ENCODE results near the gene LPGAT1. TPM values are rescaled to one million over a fixed set of nuclear protein-coding genes. Genes with fewer than 3 reads are reported as not detected.
"Not testable (repeated sequence)": the region's sequence is repeated elsewhere in the genome, so short reads cannot be mapped to it uniquely, and the experiment has no call there.

LPGAT1 gene, protein sequence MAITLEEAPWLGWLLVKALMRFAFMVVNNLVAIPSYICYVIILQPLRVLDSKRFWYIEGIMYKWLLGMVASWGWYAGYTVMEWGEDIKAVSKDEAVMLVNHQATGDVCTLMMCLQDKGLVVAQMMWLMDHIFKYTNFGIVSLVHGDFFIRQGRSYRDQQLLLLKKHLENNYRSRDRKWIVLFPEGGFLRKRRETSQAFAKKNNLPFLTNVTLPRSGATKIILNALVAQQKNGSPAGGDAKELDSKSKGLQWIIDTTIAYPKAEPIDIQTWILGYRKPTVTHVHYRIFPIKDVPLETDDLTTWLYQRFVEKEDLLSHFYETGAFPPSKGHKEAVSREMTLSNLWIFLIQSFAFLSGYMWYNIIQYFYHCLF
- polyA plus RNA-seq (ENCODE audit: insufficient read length in 12 of 12), result 10 to 100 TPM in 11 of 12 donors, not detected in 1; 13.9 to 37.1 (median 19.0) TPM
- long read RNA-seq, donor 1, partial matches to known transcripts, result 8 of 14 reads
- long read RNA-seq, donor 1, other reads (novel, unspliced or antisense), result 5 of 14 reads
- long read RNA-seq, donor 2, partial matches to known transcripts, result 0 of 6 reads
- long read RNA-seq, donor 2, other reads (novel, unspliced or antisense), result 5 of 6 reads
- long read RNA-seq, donor 3, result 0 reads
- long read RNA-seq, donor 4, result 0 reads
- long read RNA-seq, donor 5, result 0 reads
- long read RNA-seq, donor 6, full-length matches to known transcripts, result 1 of 1 reads
- long read RNA-seq, donor 6, partial matches to known transcripts, result 0 of 1 reads
- long read RNA-seq, donor 6, other reads (novel, unspliced or antisense), result 0 of 1 reads
- long read RNA-seq, donor 7, result 0 reads
- long read RNA-seq, donor 8, result 0 reads
- long read RNA-seq, donor 9, result 0 reads
- long read RNA-seq, donor 10, result 0 reads
- long read RNA-seq, donor 11, full-length matches to known transcripts, result 1 of 7 reads
- long read RNA-seq, donor 11, partial matches to known transcripts, result 6 of 7 reads
- long read RNA-seq, donor 11, other reads (novel, unspliced or antisense), result 0 of 7 reads

DNA sequence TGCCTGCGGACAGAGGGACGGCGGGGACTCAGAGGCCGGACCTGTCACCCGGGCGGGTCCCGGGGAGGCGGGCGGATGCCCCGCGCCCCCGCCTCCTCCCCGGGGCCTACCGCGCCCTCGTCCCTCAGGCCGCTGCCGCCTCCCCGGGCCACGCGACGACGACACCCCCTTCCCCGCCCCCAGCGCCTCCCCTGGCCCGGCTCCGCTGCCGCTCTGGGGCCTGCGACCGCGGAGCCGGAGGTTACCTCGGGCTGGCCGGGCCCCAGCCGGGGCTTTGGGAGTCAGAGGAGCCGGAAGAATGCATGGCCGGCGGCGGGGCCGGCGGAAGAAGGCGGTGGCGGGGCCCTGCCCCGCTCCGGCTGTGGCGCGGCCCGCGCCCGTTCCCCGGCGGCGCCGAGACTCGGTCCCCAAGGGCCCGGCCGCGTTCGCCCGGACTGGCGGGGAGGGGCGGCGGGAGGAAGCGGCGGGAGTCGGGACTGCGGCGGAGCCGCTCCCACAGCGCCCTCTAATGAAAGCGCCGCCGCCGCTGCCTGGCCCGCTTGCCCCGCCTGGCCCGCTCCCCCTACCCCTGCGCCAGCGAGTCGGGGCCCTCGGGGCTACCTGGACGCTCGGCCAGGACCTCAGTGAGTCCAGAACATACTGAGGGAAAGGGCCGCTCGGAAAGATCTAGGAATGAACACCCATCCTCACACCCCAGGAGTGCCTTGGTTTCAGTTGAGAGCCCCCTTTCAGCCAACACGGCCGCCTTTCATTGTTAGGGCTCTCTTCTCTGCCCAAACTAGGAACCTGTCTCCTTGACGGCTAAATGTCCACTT, at the start of gene LPGAT1:
Gene LPGAT1 (minus strand): TSS at position 436 of the 815 bp plus-strand sequence. CDS start 1,467 bp downstream, outside the sequence.
- DNase-seq, result peak; percentile 71

GRCh38 chr1:211879475-211879874, 48.9 kb upstream of the LPGAT1 start:
- no peak for DNase-seq

- no peak for DNase-seq
Measured at GRCh38 chr1:211876851-211877590, 46.5 kb upstream of the LPGAT1 start.

- no peak for DNase-seq
Measured at GRCh38 chr1:211875541-211875940, 45.0 kb upstream of the LPGAT1 start.

GRCh38 chr1:211874521-211875347, 44.2 kb upstream of the LPGAT1 start:
- DNase-seq, result no peak

DNA sequence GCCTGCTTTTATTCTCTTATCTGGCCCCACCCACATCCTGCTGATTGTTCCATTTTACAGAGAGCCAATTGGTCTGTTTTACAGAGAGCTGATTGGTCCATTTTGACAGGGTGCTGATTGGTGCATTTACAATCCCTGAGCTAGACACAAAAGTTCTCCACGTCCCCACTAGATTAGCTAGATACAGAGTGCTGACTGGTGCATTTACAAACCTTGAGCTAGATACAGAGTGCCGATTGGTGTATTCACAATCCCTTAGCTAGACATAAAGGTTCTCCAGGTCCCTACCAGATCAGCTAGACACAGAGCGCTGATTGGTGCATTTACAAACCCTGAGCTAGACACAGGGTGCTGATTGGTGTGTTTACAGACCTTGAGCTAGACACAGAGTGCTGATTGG, 43.2 kb upstream of the LPGAT1 start:
- DNase-seq, result not testable (repeated sequence)

- DNase-seq, result no peak
Measured at GRCh38 chr1:211870156-211870555, 39.6 kb upstream of the LPGAT1 start.

GRCh38 chr1:211865180-211865579, 34.6 kb upstream of the LPGAT1 start:
- DNase-seq, result no peak

DNA sequence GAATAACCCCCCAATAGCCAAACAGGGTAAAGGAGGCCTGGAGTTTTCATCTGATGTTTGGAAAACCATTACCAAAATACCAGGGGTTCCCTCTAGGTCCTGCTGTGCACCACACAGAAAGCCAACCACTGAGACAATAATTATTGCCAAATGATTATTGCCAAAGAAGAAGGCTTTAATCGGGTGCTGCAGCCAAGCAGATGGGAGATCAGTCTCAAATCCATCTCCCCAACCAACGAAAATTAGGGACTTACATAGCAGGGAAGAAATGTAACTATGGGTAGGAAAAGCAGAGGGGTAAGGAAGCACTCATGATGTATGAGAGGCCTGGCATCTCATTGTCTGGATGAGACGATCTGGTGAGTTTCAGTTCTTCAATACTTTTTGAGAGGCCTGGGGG, 28.8 kb upstream of the LPGAT1 start:
- no peak for DNase-seq

GRCh38 chr1:211851174-211851573, 20.6 kb upstream of the LPGAT1 start:
- DNase-seq, result no peak

DNA sequence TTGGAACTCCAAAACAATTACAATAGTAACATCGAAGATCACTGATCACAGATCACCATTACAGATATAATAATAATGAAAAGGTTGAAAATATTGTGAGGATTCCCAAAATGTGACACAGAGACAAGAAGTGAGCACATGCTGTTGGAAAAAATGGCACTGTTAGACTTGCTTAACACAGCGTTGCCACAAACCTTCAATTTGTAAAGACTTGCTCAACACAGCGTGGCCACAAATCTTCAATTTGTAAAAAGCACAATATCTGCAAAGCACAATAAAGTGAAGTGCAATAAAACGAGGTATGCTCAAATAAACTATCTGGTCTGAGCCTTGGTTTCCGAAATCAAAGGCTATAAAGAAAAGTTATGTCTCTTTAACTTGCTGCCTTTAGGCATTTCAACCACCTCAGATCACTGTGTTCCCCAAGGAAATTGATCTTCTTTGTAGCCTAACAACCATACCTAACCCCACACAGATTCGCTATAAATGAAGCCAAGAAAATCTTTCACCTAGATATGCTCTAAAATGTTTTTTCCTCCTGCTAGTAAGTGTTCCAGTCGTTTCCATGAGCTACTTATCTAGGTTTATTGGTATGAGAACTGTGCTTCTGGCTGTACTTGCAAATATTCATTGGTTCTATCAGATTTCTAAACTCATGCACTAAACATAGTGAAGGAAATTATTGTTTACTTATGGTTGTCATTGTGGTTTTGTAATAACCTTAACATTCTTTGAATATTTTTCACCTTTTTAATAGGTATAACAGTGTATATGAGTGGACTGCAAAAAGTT, 13.1 kb upstream of the LPGAT1 start:
- DNase-seq, result no peak

DNA sequence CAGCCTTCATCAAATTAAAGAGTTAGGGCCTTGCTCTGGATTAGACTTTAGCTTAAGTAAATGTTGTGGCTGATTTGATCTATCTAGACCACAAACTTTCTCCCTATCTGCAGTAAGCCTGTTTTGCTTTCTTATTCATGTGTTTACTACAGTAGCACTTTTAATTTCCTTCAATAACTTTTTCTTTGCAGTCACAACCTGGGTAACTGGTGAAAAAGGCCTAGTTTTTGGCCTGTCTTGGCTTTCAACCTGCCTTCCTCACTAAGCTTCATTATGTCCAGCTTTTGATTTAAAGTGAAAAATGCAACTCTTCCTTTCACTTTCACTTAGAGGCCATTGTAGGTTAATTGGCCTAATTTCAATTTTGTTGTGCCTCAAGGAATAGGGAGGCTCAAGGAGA, 12.5 kb upstream of the LPGAT1 start:
- no peak for DNase-seq

- no peak for DNase-seq
Measured at GRCh38 chr1:211842518-211842917, 12.0 kb upstream of the LPGAT1 start.

DNA sequence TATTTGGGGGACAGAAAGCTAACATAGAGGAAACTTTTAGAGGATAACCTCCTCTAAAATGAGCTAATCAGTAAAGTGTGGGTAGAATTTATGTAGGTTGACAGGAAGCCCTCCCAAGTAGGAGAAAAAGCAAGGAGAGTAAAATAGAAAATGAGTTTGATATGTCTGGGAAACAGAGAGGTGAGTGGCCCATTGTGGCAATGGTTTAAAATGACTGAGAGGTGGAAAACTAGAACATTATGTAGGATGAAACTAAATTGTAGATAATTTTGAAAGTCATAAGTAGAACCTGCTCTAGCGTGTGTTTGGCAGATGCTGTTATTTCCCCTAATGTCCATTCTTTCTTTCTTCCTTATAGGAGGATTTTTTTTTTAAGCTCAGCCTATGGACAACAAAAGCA, 8.5 kb upstream of the LPGAT1 start:
- no peak for DNase-seq

DNA sequence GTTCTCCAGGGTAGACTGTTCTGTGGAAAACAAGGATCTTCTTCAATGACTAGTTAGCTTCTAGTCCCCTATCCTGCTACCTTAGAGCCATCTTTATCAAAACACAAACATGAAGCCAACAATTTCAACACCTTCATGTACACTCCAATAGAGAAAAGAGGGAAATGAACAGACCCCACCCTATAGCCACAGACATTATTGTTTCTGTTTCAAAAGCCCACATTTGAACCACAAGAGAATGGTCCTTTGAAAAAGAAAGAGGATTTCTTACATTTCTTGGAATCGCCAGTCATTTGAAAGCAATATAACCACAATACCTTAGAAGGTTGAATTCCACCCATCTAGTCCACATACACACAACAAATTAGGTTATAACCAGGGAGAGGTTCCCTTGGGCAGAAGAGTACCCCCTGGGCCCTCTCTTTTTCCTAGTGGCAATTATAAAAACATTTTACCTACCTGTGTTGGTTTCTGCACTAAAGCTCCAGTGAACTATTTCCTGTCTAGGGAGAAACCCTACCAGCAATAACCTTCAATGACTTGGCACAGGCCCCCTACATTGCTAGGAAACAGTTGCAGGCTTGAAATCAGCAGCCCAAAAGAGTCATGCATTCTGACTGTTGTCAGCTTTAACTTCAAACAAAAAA, 2.7 kb upstream of the LPGAT1 start:
- no peak for DNase-seq

DNA sequence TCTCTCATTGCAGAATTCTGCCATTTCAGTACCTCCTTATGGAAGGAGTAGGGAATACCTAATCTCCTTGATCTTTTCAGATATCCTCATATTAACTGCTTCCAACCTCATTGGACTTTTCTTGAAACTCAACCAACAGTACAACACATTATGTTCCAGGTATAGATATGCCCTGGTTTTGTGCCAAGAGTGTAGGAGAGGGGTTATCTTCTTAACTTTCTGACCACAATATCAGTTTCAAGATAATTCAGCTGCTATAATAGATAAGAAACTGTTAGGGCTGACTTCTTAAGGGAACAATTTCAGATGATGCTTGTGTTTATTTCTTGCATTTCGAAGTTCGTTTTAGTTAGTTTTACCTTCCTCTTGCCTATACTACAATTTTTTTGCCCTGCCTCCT, 2.1 kb upstream of the LPGAT1 start:
- DNase-seq, result no peak

DNA sequence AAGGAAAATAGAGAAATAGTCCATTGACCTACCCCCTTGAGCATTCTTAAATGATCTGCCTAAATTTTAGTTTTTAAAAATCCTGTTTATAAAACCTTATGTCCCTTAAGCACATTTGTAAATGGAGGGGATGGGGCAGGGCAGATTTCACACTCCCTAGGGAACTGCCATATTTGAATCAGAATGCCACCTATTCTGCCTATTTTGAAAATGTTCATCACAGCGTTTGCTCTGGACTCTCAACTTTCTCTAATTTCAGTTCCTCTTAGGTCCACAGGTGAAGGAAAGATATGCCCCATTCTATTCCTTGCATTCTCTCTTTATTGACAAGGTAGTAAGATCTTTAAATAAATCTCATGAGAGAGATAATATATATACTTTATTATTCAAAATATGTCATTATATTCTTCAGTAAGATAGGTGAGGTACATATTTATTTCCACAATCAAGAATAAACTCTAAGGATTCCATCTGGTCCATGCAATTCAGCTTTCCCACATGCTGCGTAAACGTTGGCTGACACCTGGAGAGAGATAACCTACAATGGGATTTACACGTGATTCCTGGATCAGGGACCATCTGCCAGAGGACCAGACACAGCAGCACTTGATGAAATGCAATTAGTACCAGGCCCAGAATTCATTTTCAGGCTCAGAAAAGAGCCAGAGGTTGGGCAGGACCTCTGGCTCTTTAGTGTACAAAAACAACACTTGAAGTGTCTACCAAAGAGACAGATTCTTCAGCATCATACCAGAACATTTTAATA, 1.2 kb upstream of the LPGAT1 start:
- DNase-seq, result no peak

DNA sequence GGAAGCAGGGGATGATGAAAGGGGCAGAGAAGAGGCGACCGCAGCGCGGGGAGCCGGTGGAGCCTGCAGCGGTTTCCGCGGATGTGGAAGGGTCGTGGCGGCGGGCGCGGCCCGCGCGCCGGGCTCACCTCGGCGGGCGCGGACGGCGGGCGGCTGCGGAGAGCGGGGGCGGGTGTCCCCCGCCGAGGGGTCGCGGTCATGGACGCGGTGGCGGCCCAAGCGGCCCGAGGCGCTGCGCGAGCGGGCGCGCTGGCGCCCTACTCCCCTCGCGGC, 572 bp downstream of the LPGAT1 start:
- DNase-seq, result no peak

Measured in muscle of arm (tissue), 14 donors.